ENCODE measurements around the gene EIPR1.

GRCh38 chr2:3168230-3168891, 209.3 kb downstream of the EIPR1 start:
- no peak for TF ChIP-seq CTCF (IDR thresholded peaks at IDR 0.05)
- no peak for TF ChIP-seq POLR2AphosphoS5 (IDR thresholded peaks at IDR 0.05)

All from esophagus muscularis mucosa (tissue), 3 donors.